ENCODE data around the gene AGFG2.

AGFG2 gene

GRCh38 chr7:100504887-100505611 is 34.0 kb upstream of the AGFG2 start:
- no peak overlapping the region for H3K4me3 ChIP-seq
- no peak overlapping the region for H3K9ac ChIP-seq (ENCODE audit: insufficient read length)
- no peaks in the 10 kb centered on the region for H3K36me3 ChIP-seq (ENCODE audit: insufficient read depth, low read length)
- H3K9me3 ChIP-seq (ENCODE audit: low read depth, low read length) = no peaks in the 10 kb centered on the region
- H3K27ac ChIP-seq = no peak overlapping the region
- no peak for TF ChIP-seq EZH2 (IDR thresholded peaks at IDR 0.05)
- TF ChIP-seq POLR2AphosphoS5 (IDR thresholded peaks at IDR 0.05; ENCODE audit: borderline replicate concordance, low read depth, low read length) = no peak
- TF ChIP-seq FOXP2 (optimal IDR thresholded peaks at IDR 0.05; ENCODE audit: control extremely low read depth, extremely low read length, insufficient read depth) = no peak
- no peak for DNase-seq (ENCODE audit: low read depth, low spot score)

GRCh38 chr7:100506356-100506923 is 32.6 kb upstream of the AGFG2 start:
- H3K36me3 ChIP-seq (ENCODE audit: insufficient read depth, low read length) = no peaks in the 10 kb centered on the region
- TF ChIP-seq FOXP2 (optimal IDR thresholded peaks at IDR 0.05; ENCODE audit: control extremely low read depth, extremely low read length, insufficient read depth) (no peak), POLR2AphosphoS5 (IDR thresholded peaks at IDR 0.05; ENCODE audit: borderline replicate concordance, low read depth, low read length) (no peak), EZH2 (IDR thresholded peaks at IDR 0.05) (no peak)
- H3K9me3 ChIP-seq (ENCODE audit: low read depth, low read length) = no peaks in the 10 kb centered on the region
- H3K4me3 ChIP-seq = no peak overlapping the region
- no peak overlapping the region for H3K9ac ChIP-seq (ENCODE audit: insufficient read length)
- H3K27ac ChIP-seq = no peak overlapping the region
- DNase-seq (ENCODE audit: low read depth, low spot score) = no peak

- H3K27ac ChIP-seq = no peak overlapping the region
- no peak overlapping the region for H3K4me3 ChIP-seq
- H3K9ac ChIP-seq (ENCODE audit: insufficient read length) = no peak overlapping the region
- no peaks in the 10 kb centered on the region for H3K36me3 ChIP-seq (ENCODE audit: insufficient read depth, low read length)
- no peaks in the 10 kb centered on the region for H3K9me3 ChIP-seq (ENCODE audit: low read depth, low read length)
- no peak for DNase-seq (ENCODE audit: low read depth, low spot score)
- no peak for TF ChIP-seq EZH2 (IDR thresholded peaks at IDR 0.05)
- no peak for TF ChIP-seq POLR2AphosphoS5 (IDR thresholded peaks at IDR 0.05; ENCODE audit: borderline replicate concordance, low read depth, low read length)
- TF ChIP-seq FOXP2 (optimal IDR thresholded peaks at IDR 0.05; ENCODE audit: control extremely low read depth, extremely low read length, insufficient read depth) = no peak
Measured at GRCh38 chr7:100509231-100509630, 29.8 kb upstream of the AGFG2 start.

- no peaks in the 10 kb centered on the region for H3K9me3 ChIP-seq (ENCODE audit: low read depth, low read length)
- no peak for DNase-seq (ENCODE audit: low read depth, low spot score)
- H3K4me3 ChIP-seq = no peak overlapping the region
- no peaks in the 10 kb centered on the region for H3K36me3 ChIP-seq (ENCODE audit: insufficient read depth, low read length)
- no peak overlapping the region for H3K27ac ChIP-seq
- no peak overlapping the region for H3K9ac ChIP-seq (ENCODE audit: insufficient read length)
- TF ChIP-seq FOXP2 (optimal IDR thresholded peaks at IDR 0.05; ENCODE audit: control extremely low read depth, extremely low read length, insufficient read depth) = no peak
- TF ChIP-seq POLR2AphosphoS5 (IDR thresholded peaks at IDR 0.05; ENCODE audit: borderline replicate concordance, low read depth, low read length) = no peak
- TF ChIP-seq EZH2 (IDR thresholded peaks at IDR 0.05) = no peak
Measured at GRCh38 chr7:100510437-100511239, 28.4 kb upstream of the AGFG2 start.

- DNase-seq (ENCODE audit: low read depth, low spot score) = no peak
- no peak overlapping the region for H3K27ac ChIP-seq
- TF ChIP-seq POLR2AphosphoS5 (IDR thresholded peaks at IDR 0.05; ENCODE audit: borderline replicate concordance, low read depth, low read length) (no peak), EZH2 (IDR thresholded peaks at IDR 0.05) (no peak), FOXP2 (optimal IDR thresholded peaks at IDR 0.05; ENCODE audit: control extremely low read depth, extremely low read length, insufficient read depth) (no peak)
- no peak overlapping the region for H3K9ac ChIP-seq (ENCODE audit: insufficient read length)
- H3K36me3 ChIP-seq (ENCODE audit: insufficient read depth, low read length) = no peaks in the 10 kb centered on the region
- no peak overlapping the region for H3K4me3 ChIP-seq
- H3K9me3 ChIP-seq (ENCODE audit: low read depth, low read length) = no peaks in the 10 kb centered on the region
Measured at GRCh38 chr7:100513212-100513810, 25.7 kb upstream of the AGFG2 start.

GRCh38 chr7:100515072-100515532 is 23.9 kb upstream of the AGFG2 start:
- no peaks in the 10 kb centered on the region for H3K9me3 ChIP-seq (ENCODE audit: low read depth, low read length)
- H3K36me3 ChIP-seq (ENCODE audit: insufficient read depth, low read length) = no peaks in the 10 kb centered on the region
- H3K4me3 ChIP-seq = peak overlapping the region; percentile 39
- DNase-seq (ENCODE audit: low read depth, low spot score) = peak; percentile 90
- no peak for TF ChIP-seq FOXP2 (optimal IDR thresholded peaks at IDR 0.05; ENCODE audit: control extremely low read depth, extremely low read length, insufficient read depth)
- no peak for TF ChIP-seq EZH2 (IDR thresholded peaks at IDR 0.05)
- peak; percentile 42; the same call in 1 of the 2 replicates for TF ChIP-seq POLR2AphosphoS5 (IDR thresholded peaks at IDR 0.05; ENCODE audit: borderline replicate concordance, low read depth, low read length)
- peak overlapping the region; percentile 97 for H3K27ac ChIP-seq
- peak overlapping the region; percentile 30 for H3K9ac ChIP-seq (ENCODE audit: insufficient read length)

GRCh38 chr7:100516135-100516812 is 22.7 kb upstream of the AGFG2 start:
- H3K27ac ChIP-seq = peak overlapping the region; percentile 97
- H3K4me3 ChIP-seq = 0 out of 2 replicates have a peak overlapping the region, but pooled peaks have one; percentile 33
- no peaks in the 10 kb centered on the region for H3K36me3 ChIP-seq (ENCODE audit: insufficient read depth, low read length)
- H3K9ac ChIP-seq (ENCODE audit: insufficient read length) = peak overlapping the region; percentile 53
- peak; percentile 28 for DNase-seq (ENCODE audit: low read depth, low spot score)
- TF ChIP-seq EZH2 (IDR thresholded peaks at IDR 0.05) (no peak), POLR2AphosphoS5 (IDR thresholded peaks at IDR 0.05; ENCODE audit: borderline replicate concordance, low read depth, low read length) (peak; percentile 23; the same call in 1 of the 2 replicates), FOXP2 (optimal IDR thresholded peaks at IDR 0.05; ENCODE audit: control extremely low read depth, extremely low read length, insufficient read depth) (no peak)
- no peaks in the 10 kb centered on the region for H3K9me3 ChIP-seq (ENCODE audit: low read depth, low read length)

All from SK-N-MC (cell line).